GM12891 (cell line): ENCODE results near the gene PRMT2.

Experiments
- POLR2A ChIP-seq: IDR thresholded peaks from 2 replicates; pipeline ENCODE4 v1.6.1; 2011; ENCODE audit warnings: low read depth, low read length, control low read depth
- POLR2AphosphoS5 ChIP-seq: IDR thresholded peaks from 2 replicates; pipeline ENCODE4 v1.6.1; 2011; ENCODE audit warnings: low read depth, low read length, control low read depth
- POU2F2 ChIP-seq: IDR thresholded peaks from 2 replicates; pipeline ENCODE4 v1.6.1; 2011; ENCODE audit warnings: low read depth, mild to moderate bottlenecking, control low read depth, low read length, moderate library complexity
- TAF1 ChIP-seq: IDR thresholded peaks from 2 replicates; pipeline ENCODE4 v1.6.1; 2011; ENCODE audit warnings: low read depth, low read length, control low read depth

DNA sequence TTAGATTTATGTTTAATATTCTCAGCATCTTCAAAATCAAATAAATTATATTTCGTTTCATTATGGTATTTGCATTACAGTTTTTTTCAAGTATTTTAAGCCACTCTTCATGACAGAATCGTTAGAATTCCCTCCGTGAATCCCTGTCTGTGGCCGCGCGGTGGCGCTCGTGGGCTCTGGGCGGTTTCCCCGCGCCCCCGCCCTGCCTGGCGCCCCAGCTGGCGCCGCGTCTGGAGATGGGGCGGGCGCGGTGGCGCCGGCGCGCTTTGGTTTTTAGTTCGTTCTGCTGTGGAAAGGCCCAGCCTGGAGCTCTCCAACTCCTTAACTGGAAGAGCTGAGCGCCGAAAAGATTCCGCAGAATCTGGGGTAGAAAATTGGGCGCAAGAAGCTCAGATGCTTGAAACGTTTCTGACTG, 25.7 kb downstream of the PRMT2 start:
- TF ChIP-seq TAF1 (no peak), POLR2AphosphoS5 (no peak), POLR2A (no peak), POU2F2 (no peak)
